ENCODE data around the gene SCAMP3. TPM values are rescaled to one million over a fixed set of nuclear protein-coding genes. Genes with fewer than 3 reads are reported as not detected.

Gene SCAMP3
- 92.3 and 114 TPM in 2 replicates for total RNA-seq

GRCh38 chr1:155261852-155262673, at the start of gene SCAMP3:
Gene SCAMP3, minus strand, starts transcription at chr1:155262360. Its CDS starts 209 bp downstream, at chr1:155262151.

DNA sequence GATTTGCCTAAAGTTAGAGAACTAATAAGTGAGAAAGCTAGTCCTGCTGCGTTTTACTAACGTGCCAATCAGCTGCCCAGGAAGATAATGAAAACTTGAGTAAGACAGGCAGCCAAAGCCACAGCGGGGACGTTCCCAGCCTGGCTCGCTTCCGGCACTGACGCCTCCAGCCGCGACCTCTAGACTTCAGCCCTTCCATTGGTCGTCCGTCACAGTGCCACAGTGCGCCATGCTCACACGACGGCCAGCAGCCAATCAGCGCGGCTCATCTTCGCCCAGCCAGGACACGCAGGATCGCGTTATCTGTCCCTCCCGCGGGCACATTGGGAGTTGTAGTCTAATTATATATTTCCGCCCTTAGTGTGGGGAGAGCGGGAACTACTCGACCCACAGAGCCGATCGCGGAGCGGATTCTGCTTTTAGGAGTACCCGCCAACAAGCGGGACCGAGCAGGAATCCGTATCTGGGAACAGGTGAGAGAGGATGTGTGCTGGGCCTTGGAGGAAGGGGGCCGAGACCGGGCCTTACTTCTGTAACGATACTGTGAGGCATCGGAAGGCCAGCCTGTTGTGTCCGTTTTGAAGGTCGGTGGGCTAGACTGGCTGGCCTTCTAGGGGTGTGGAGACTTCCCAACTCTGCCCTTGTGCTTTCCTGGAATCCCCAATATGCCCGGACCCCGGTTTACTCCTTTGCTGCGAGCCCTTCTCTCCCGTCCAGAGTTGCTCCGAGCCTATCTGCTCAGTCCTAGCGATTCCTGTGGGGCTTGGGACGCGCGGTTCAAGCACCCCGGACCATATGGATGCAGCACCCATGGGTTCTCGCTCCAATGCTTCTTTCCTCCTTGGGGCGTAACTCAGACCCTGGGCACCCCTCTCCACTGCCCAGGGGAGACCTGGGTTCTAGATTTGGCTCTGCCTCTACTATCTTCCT, 46.6 kb upstream of the SCAMP3 start, which contains the start of gene FDPS:
FDPS (plus strand) TSS at position 374 of the 930 bp plus-strand sequence. CDS start 924 bp downstream, outside the sequence.

DNA sequence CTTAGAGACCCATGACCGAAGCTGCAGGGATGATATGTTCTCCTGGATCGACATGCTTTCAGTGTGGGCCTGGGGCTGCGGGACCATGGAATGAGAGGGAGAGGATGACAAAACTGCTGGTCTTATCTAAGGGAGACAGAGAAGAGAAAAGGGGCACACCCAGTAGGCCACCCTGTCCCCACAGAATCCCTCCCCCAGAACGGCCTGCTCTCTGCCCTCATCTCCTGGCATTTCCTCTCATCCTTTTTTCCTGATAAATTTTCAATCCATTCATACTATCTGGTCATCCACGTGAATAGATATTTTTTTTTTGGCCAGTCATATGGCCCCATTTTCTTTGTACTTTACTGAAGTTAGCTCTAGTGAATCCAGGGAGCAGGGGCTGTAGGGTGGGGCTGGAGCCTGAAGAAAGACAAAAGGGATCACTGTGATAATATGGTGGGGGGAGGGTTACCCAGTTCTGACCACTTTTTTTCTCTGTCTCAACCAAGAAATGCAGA, 39.2 kb upstream of the SCAMP3 start, which contains the start of gene PKLR:
PKLR (minus strand) TSS at position 97 of the 500 bp plus-strand sequence; CDS start at position 54, 43 bp downstream.

DNA sequence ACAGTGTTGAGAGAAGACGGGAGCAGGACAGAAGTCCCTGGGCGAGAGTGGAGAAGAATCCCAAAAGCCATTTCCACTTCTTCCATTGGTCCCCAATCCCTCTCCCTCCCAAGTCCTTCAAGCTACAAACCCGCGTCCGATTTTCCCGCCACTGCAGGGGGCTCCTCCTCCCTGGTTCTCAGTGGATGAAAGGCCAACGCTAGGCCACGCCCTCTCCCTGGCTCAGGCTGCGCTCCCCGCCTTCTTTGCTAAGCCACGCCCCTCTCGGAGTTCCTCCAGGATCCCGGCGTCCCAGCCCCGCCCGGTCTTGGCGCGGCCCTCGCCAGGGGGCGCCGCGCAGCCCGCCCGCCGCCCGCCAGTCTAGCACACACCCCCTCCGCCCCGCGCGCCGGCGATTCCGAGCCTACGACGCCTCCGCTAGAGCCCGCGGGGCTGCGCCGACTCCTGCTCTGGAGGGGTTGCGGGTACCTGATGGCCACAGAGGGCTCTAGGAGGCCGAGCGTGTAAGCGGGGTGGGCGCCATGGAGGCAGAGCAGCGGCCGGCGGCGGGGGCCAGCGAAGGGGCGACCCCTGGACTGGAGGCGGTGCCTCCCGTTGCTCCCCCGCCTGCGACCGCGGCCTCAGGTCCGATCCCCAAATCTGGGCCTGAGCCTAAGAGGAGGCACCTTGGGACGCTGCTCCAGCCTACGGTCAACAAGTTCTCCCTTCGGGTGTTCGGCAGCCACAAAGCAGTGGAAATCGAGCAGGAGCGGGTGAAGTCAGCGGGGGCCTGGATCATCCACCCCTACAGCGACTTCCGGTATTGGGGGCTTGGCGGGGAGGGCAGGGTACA, 15.1 kb upstream of the SCAMP3 start, which contains the start of gene HCN3:
HCN3 (plus strand) TSS at position 394 of the 832 bp plus-strand sequence; CDS start at position 522, 128 bp downstream.

DNA sequence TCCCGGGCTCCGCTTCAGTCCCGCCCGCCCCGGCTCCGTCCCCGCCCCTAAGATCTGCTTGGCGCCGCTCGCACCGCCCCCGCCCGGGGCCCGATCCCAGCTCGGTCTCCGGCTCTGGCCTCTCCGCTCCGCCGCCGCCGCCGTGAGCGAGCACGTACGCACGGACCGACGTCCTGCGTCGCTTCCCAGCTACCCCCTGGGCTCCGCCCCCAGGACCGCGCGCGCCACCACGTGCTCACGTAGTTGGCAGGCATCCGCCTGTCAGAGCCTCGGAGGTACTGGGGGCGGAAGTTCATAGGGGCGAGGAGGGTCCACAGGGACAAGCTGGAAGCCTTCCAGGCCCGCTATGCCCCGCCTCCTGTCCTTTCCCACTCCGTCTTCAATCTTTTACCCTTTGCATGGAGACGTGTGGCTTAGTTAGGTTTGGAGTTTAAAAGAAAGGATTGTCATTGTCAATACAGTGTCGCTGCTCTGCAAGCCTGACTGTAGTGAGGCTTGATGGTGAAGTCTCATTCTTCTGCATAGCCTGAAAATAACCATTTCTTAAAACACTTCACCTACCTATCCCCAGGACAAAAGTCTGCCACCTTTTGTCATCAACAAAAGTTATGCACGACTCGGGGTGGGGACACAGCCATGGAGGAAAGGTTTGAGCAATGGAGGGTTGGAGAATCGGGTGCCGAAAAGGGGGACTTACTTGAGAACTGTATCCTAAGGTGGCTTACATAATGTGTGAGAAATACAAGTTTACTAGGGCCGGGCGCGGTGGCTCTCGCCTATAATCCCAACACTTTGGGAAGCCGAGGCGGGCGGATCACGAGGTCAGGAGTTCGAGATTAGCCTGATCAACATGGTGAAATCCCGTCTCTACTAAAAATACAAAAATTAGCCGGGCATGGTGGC, 11.4 kb upstream of the SCAMP3 start, which contains the start of gene CLK2:
CLK2 (minus strand) TSS at position 162 of the 903 bp plus-strand sequence. CDS start 2,527 bp downstream, outside the sequence.

GRCh38 chr1:155255243-155256007, 6.7 kb downstream of the SCAMP3 start, which contains the start of gene ENTREP3:
Gene ENTREP3, minus strand, starts transcription at chr1:155255483. Its CDS starts 606 bp downstream, at chr1:155254877.

DNA sequence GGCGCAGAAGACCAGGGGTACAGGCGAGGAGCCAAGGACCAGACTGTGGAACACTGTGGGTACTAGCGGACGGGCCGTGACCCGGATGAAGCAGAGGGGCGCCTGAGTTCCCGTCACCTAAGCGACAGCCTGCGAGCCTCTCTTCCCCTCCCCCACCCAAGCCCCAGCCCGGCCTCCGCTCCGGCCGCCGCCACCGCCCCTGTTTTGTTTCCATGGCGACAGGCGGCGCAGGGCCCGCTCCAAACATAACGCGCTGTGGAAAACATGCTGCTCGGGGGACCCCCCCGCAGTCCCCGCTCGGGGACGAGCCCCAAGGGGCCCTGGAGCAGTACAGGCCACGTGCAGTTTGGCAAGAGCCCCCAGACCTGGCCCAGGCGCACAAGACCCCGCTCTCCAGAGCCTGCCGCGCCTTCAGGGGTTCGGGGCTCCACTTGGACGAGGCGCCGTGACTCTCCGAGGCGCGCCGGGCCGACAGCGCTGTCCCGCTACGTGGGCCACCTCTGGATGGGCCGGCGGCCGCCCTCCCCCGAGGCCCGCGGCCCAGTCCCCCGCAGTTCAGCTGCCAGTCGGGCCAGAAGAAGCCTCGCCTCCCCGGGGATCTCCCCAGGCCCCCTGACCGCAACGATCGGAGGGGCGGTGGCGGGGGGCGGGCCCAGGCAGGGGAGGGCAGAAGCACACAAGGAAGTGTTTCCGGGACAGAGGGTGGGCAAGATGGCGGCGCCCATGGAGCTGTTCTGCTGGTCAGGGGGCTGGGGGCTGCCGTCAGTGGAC, 53.4 kb downstream of the SCAMP3 start, which contains the start of gene MTX1:
MTX1 (plus strand) TSS at position 155 of the 771 bp plus-strand sequence; CDS start at position 265, 110 bp downstream.

GRCh38 chr1:155207806-155208540, 54.2 kb downstream of the SCAMP3 start, which contains the start of gene THBS3:
Gene THBS3, minus strand, starts transcription at chr1:155207897. Its CDS starts 21 bp downstream, at chr1:155207876.

Other genes with a start within 250 kb of the SCAMP3 start
- 0.18 and 0.29 TPM in 2 replicates for gene DCST2, start 228.6 kb downstream of the SCAMP3 start, total RNA-seq
- not detected in 2 replicates for gene DCST1, start 228.5 kb downstream of the SCAMP3 start, total RNA-seq
- 84.7 and 112 TPM in 2 replicates for gene ADAM15, start 211.0 kb downstream of the SCAMP3 start, total RNA-seq
- 4.6 and 7.8 TPM in 2 replicates for gene EFNA4, start 198.6 kb downstream of the SCAMP3 start, total RNA-seq
- 0.53 and 0.58 TPM in 2 replicates for gene EFNA3, start 183.5 kb downstream of the SCAMP3 start, total RNA-seq
- gene EFNA1, start 134.5 kb downstream of the SCAMP3 start, total RNA-seq = not detected in 2 replicates
- 78.3 and 119 TPM in 2 replicates for gene SLC50A1, start 126.5 kb downstream of the SCAMP3 start, total RNA-seq
- 218 and 219 TPM in 2 replicates for gene DPM3, start 121.8 kb downstream of the SCAMP3 start, total RNA-seq
- 192 and 276 TPM in 2 replicates for gene KRTCAP2, start 89.1 kb downstream of the SCAMP3 start, total RNA-seq
- 3.7 and 5.8 TPM in 2 replicates for gene TRIM46, start 88.5 kb downstream of the SCAMP3 start, total RNA-seq
- gene THBS3, start 54.5 kb downstream of the SCAMP3 start, total RNA-seq = 19.0 and 21.3 TPM in 2 replicates
- gene MTX1, start 53.7 kb downstream of the SCAMP3 start, total RNA-seq = 105 and 129 TPM in 2 replicates
- gene ENTREP3, start 6.9 kb downstream of the SCAMP3 start, total RNA-seq = 17.9 and 21.0 TPM in 2 replicates
- gene CLK2, start 11.1 kb upstream of the SCAMP3 start, total RNA-seq = 18.2 and 24.1 TPM in 2 replicates
- under 0.01 and 1.2 TPM in 2 replicates for gene HCN3, start 15.1 kb upstream of the SCAMP3 start, total RNA-seq
- gene PKLR, start 39.1 kb upstream of the SCAMP3 start, total RNA-seq = not detected in 2 replicates
- 1,079 and 1,092 TPM in 2 replicates for gene FDPS, start 46.5 kb upstream of the SCAMP3 start, total RNA-seq
- gene RUSC1, start 58.5 kb upstream of the SCAMP3 start, total RNA-seq = 23.4 and 35.5 TPM in 2 replicates